D341Med (cell line): ENCODE results near the gene NUDCD3.

Source experiments
- DNase-seq: peaks from one replicate; pipeline ENCODE4 v3.0.0; 2012; ENCODE audit warnings: low spot score

The NUDCD3 gene

DNA sequence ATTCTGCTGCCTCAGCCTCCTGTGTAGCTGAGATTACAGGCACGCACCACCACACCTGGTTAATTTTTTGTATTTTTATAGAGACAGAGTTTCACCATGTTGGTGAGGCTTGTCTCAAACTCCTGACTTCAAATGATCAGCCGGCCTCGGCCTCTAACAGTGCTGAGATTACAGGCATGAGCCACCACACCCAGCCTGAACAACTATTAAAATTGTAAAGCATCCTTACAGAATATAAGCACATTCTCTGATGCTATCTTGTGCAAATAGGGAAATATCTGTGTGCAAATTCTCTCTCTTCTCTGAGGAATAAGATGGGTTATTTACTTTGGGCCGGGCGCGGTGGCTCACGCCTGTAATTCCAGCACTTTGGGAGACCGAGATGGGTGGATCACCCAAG is 12.5 kb downstream of the NUDCD3 start:
- no peak for DNase-seq

GRCh38 chr7:44477063-44477830 is 13.2 kb downstream of the NUDCD3 start:
- DNase-seq: peak; percentile 81

DNA sequence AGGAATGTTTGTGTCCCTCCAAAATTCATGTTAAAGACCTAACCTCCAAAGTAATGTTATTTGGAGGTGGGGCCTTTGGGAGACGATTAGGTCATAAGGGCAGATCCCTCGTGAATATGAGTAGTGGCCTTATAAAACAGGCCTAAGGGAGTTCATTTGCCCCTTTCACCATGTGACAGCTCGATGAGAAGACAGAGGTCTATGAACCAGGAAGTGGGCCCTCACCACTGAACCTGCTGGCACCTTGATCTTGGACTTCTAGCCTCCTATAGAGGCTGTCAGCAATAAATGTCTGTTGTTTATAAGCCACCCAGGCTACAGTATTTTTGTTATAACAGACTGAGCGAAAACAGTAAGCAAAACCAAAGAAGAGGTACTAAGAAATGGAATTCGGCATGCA is 14.1 kb downstream of the NUDCD3 start:
- DNase-seq: no peak

- no peak for DNase-seq
Observed at GRCh38 chr7:44473295-44473694, 17.2 kb downstream of the NUDCD3 start.

DNA sequence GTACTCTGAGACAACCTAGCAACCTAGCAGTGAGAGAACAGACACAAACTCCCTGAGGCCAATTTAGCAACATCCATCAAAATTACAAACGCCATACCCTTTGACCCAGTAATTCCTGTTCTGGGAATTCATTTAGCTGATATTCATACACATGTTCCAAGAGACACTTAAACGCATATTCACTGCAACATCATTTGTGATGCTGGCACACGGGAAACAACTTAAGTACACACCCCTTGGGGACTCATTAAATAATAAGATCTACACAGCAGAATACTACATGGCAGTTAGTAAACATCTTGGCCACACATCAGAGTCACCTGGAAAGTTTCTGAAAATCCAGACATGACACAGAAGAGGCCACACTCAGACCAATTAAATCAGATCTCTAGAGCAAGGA is 17.6 kb downstream of the NUDCD3 start:
- DNase-seq: no peak

GRCh38 chr7:44471850-44472249 is 18.6 kb downstream of the NUDCD3 start:
- DNase-seq: no peak

- no peak for DNase-seq
Observed at GRCh38 chr7:44471436-44471835, 19.0 kb downstream of the NUDCD3 start.

- no peak for DNase-seq
Observed at GRCh38 chr7:44470628-44471245, 19.7 kb downstream of the NUDCD3 start.

DNA sequence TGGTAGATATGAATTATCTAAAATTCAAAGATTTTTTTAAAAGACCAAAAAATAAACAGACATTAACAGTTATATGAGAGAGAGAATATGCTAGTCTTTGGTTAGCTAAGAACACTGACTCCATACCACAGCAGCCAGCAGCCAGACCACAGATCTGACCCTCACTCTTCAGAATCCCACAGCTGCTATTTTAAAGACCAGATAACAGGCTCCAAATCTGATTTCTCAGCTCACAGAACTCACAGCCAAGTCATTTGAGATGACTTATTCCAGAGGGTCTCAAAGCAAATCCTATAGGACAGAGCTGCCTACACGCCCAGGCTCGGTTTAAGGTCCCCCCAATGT is 20.4 kb downstream of the NUDCD3 start:
- DNase-seq: no peak

GRCh38 chr7:44469461-44470134 is 20.9 kb downstream of the NUDCD3 start:
- no peak for DNase-seq

GRCh38 chr7:44467217-44467548 is 23.3 kb downstream of the NUDCD3 start:
- no peak for DNase-seq

- no peak for DNase-seq
Observed at GRCh38 chr7:44466300-44467216, 23.9 kb downstream of the NUDCD3 start.

DNA sequence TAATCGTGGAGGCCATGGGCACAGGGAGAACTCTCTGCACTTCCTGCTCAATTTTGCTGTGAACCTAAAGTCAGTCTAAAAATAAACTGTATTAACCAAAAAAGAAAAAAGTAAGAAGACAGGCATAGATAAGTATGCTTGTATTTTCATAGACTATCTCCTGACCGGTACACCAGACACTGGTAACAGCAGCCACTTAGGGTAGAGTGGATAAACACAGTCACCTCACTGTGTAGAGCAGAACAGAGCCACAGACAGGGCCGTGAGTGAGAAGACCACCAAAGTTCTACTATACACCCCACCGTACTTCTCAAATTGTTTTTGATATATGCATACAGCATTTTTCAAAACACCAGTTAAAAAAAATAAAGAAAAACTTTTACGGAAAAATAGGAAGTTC is 25.0 kb downstream of the NUDCD3 start:
- DNase-seq: no peak

DNA sequence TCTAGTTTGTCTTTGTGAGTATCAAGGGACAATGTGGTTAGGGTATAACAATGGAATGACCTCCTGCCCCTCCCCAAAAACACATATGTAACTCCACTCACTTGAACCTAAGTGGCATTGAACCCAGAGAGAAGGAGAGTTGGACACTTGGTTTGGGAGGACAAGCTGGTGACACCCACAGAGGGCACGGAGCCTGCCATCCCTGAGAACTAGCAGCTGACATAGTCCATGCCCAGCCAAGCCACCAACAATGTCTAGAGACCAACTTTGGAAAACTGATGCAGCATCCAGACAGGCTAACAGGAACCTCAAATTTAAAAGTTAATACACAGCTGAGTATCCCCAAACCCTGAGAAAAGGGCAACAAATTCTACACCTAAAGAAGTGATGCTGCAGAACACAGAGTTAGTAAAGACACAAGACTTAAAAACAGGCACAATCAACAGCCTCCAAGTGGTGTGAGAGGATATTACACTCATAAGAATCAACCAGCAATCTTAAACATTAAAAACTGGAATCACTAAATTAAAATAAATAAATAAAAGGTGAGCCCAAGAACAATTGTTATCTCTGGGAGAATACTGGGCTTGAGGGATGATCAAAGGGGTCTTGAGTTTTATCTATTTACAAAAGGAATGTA is 27.2 kb downstream of the NUDCD3 start:
- no peak for DNase-seq

DNA sequence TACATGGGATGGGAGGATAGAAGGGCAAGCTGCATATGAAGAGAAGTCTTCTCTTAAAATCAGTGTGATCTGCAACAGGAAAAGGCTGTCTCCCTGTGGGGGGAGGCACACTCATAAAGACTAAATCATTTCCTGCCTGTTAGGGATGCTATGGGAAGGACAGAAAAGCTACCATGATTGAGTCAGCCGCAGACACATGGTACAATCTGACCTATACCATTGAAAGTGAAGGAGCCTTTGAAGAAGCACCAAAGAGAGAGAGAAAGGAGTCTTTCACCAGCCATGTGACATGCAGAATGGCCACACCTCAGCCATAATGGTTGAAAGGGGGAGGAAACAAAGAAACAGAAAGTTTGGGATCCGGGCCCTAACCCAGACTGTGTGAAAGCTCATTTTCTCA is 29.1 kb downstream of the NUDCD3 start:
- DNase-seq: no peak

DNA sequence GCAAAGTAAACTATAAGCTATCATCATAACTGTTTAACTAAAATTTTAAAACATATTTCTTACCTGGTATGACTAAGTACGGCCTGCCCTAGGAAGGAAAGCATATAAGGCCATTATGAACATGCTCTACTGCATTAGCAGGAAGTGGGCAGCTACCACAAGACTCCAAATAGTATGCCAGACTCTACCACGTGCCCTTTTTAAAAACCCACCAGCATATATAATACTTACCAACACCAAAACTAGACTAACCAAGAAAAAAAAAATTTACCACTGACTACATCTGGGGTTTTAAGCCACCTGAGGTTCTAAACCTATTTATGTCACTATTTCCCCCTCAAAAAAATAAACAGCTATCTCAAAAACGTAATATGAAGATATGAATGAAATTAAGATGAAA is 30.1 kb downstream of the NUDCD3 start:
- no peak for DNase-seq

DNA sequence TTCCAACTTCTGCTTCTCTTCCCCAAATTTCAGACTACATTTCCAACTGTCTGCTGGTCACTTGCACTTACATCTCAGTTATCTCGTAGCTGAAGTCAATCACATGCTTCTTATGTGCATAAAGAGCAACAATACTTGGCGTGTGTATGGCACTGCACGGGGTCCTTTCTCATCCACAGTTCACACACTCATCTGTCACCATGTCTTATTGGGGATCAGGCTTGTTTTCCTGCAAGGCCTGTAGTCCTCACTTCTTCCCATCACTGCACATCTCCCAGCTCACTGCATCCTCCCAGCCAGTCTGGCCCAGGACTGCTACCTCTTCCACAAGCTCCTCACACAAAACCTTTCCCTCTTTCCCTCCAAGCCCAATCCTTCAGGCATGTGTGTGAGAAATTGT is 35.3 kb downstream of the NUDCD3 start:
- DNase-seq: no peak

- DNase-seq: no peak
Observed at GRCh38 chr7:44454348-44454747, 36.1 kb downstream of the NUDCD3 start.

DNA sequence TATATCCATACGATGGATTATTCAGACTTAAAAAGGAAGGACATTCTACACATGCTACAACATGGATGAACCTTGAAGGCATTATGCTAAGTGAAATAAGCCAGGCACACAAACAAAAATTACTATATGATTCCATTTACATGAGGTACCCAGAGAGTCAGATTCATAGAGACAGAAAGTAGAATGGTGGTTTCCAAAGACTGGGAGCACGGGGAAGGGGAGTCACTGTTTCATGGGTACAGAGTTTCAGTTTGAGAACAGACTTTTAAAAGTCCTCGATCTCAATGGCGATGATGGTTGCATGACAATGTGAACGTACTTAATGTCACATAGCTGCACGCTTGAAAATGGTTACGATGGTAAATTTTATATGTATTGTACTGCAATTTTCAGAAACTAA is 39.3 kb downstream of the NUDCD3 start:
- DNase-seq: no peak

- no peak for DNase-seq
Observed at GRCh38 chr7:44449584-44449928, 40.9 kb downstream of the NUDCD3 start.

GRCh38 chr7:44448922-44449583 is 41.4 kb downstream of the NUDCD3 start:
- DNase-seq: no peak
